Sigmoid colon (tissue), 4 donors: ENCODE results near the gene RAB4B.
A peak's percentile ranks its signal among the peaks of the same experiment; 100 is the strongest.

Experiments used
- POLR2A ChIP-seq, 2 donors: fragments of 450-650 bp; IDR thresholded peaks; one replicate each; pipeline ENCODE4 v1.6.1; 2016; ENCODE audit warnings: antibody characterized with exemption in 2 of 2, mild to moderate bottlenecking in 2 of 2, moderate library complexity in 2 of 2
- POLR2AphosphoS5 ChIP-seq, 4 donors: sonication (generic); formaldehyde crosslinking; IDR thresholded peaks; one replicate each; pipeline ENCODE4 v1.6.1; 2017; ENCODE audit warnings: antibody characterized with exemption in 4 of 4
- TF ChIP-seq, protein P1 (sequence below), 4 experiments: fragments of 450-650 bp in 3 of 4; fragments of 200-600 bp in 1 of 4; IDR thresholded peaks; one replicate each; pipeline ENCODE4 v1.5.1; 2016 to 2019; ENCODE audit warnings: antibody characterized with exemption in 4 of 4, mild to moderate bottlenecking in 3 of 4, moderate library complexity in 2 of 4

GRCh38 chr19:40807147-40808020, 29.3 kb downstream of the RAB4B start:
- TF ChIP-seq, protein P1, sequence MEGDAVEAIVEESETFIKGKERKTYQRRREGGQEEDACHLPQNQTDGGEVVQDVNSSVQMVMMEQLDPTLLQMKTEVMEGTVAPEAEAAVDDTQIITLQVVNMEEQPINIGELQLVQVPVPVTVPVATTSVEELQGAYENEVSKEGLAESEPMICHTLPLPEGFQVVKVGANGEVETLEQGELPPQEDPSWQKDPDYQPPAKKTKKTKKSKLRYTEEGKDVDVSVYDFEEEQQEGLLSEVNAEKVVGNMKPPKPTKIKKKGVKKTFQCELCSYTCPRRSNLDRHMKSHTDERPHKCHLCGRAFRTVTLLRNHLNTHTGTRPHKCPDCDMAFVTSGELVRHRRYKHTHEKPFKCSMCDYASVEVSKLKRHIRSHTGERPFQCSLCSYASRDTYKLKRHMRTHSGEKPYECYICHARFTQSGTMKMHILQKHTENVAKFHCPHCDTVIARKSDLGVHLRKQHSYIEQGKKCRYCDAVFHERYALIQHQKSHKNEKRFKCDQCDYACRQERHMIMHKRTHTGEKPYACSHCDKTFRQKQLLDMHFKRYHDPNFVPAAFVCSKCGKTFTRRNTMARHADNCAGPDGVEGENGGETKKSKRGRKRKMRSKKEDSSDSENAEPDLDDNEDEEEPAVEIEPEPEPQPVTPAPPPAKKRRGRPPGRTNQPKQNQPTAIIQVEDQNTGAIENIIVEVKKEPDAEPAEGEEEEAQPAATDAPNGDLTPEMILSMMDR (IDR thresholded peaks at IDR 0.05), result peak in 3 of 4 experiments; percentile 2 to 23 (median 2)
- TF ChIP-seq POLR2AphosphoS5 (IDR thresholded peaks at IDR 0.05) (peak in 1 of 4 donors; percentile 1), POLR2A (IDR thresholded peaks at IDR 0.05) (no peak)
